CD4-positive, alpha-beta T cell treated with Interleukin-10 for 1 hour (primary cell): Measurements from ENCODE around the gene HOOK1.
A peak's percentile ranks its signal among the peaks of the same experiment; 100 is the strongest.

Experiments
- DNase-seq: peaks from one replicate; pipeline ENCODE4 v3.0.0-alpha.2; 2020

Gene HOOK1

DNA sequence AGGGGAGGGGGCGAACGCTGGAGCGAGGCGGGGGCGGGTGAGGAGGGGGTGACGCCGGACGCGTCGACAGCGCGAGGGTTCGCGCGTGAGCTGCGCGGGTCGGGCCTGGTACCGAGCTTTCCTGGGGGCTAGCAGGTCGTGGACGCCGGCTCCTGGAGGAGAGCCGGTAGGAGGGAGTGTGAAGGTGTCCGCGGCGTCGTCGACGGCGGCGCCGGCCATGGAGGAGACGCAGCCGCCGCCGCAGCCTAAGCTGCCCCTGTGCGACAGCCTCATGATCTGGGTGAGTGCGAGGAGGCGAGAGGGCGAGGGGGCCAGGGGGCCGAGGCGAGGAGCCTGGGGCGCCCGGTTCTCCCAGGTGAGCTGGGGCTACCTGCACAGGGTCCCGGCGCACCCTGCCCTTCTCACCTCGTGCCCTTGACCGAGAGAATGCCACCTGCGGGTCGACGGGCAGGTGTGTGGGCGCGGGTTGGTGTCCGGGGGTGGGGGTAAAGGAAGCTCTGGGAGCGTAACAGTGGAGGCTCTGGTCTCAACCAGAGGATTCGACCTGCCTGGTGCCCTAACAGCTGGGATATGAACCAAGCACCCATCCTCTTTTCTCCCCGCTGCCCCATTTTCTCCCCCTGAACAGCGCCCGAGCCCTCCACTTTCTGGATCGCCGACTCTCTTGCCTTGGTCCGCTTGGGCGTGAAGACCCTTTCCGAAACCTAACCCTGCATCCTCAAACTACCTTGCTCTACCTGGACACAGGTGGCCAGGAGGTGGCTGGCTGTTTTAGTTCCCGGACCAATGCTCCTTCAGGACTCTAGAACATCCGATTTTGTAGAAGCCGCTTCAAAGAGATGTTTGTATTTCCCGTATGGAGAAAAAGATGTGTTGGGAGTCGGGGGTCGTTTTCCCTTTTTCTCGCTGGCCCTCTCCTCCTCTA lies at the start of gene HOOK1:
HOOK1 (plus strand) TSS at position 49 of the 925 bp plus-strand sequence; CDS start at position 218, 169 bp downstream.
- no peak for DNase-seq

- no peak for DNase-seq
These were observed 49.6 kb upstream of the HOOK1 start for GRCh38 chr1:59765011-59765730.

- DNase-seq: no peak
These were observed 48.4 kb upstream of the HOOK1 start for GRCh38 chr1:59766227-59766855.

DNA sequence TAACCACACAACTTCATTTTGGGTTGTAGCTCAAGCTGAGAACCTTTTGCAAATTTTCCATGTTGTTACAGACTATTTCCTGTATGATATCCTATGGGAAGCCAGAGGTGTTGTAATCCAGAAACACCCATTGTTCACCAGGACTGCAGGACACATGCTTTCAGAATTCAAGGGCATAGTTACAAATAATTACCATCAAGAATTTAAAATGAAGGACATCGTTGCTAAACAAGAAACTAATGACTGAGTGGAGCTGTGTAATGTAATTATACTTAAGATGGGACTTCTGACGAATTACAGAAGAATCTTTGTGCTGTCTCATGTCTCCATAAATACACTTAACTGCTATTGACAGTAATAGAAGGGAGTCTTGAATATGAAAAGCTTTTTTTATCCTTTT lies 47.6 kb upstream of the HOOK1 start:
- no peak for DNase-seq

DNA sequence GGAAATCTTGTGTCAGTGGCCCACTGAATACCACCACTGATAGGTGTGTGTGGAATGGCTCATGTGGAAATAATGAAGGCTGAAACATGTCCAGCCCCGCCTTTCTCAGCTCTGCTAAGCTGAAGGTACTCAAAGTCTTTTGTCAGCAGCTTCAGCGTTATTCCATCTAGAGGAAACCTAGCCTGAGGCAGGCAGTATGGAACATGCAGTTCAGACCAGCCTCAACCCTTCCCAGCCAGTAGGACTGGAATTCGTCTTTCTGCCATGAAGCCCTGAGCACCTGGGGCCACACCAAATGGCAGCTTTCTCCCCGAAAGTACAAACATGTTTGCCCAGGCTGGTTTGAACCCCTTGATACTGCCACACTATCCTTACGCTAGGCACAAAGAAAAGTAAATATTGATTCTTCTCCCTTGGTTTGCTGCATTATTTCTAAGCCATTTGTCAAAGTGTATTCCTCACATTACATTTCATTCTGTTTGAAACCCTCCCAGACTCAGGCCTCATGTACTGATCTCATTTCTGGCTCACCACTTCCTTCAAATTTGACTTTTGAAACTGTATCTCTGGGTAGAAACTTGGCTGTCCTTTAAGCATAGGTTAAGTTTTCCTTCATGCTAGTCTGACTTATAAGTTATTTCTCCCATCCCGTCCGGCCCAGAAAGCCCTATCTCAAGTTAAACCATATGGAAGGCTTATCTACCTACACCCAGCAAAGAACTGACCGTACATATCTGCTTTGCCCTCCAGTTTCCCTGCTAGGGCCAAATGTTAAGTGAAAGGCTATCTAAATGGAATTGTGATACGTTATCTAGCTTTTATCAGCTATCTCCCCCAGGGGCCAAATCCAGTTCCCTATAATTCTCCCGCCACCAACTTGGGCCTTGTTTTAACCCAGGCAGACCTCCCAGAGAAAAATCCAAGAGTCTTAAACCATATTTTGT lies 45.7 kb upstream of the HOOK1 start:
- no peak for DNase-seq

- no peak for DNase-seq
These were observed 45.0 kb upstream of the HOOK1 start for GRCh38 chr1:59769736-59770095.

DNA sequence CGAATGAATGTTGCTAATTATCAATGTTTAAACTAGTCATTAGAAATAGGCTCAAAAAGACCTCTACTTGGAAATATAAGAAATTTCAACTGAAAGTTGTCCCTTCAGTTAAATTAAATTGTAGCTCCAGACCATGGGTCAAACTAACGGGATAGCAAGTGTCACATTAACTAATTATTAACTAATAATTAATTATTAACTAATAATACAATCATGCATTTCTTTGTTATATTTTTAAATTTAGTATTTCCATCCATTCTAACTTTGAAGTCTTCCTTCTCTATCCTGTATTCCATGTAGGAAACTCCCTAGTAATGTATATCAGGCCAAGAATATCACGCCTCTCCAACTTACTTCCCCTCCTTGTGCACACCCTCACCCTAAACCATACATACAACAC lies 43.4 kb upstream of the HOOK1 start:
- no peak for DNase-seq

DNA sequence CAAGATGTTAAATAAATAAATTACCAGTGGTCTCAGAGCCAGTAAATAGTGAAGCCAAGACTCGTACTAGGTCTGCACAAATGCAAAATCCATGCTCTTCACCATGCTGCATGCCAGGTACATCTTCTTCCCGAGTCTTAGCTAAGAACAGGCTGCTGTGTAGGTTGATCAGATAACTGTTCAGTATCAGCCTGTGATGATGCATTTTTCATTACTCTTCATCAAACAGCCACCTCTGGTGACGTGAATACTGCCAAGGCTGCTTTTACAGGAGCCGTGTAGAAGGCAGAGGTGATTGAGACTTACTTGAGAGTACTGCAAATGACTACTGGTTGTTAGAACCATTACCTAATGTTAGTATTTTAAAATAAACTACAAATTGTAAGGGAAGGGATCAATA lies 39.3 kb upstream of the HOOK1 start:
- no peak for DNase-seq

- DNase-seq: no peak
These were observed 37.5 kb upstream of the HOOK1 start for GRCh38 chr1:59776960-59777852.

DNA sequence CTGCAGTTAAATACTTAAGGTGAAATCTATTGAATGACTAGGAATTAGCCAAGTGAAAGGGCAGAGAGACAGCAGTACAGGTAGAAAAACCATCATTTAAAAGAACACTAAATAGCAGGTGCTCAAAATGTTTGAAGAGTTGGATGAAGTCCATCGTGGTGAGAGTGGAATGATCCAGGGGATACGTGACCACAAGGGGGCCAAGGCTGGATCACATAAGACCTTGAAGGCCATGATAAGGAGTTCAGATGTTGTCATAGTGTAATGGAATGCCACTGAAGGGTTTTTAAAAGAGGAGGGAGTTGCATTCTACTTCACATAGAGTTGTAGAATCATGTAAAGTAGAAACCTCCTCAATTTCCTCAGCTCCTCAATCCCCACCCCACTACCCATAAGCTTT lies 34.8 kb upstream of the HOOK1 start:
- DNase-seq: no peak

DNA sequence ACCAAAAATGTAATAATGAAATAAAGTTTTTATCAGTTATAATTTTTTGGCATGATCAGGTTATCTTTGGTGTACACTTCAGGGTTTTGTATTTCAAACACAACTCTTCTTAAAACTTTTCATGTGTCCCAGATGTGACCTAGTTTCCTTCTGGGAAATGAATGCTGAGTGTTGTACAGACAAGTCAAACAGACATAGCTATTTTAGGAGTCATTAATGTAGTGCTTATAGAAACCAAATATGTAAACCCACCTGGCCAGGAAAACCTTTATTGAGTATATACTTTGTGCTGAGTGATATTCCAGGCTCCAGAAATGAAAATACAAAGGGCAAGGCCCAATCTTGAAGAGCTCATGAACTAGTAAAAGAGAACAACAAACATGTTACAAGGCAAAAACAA lies 25.9 kb upstream of the HOOK1 start:
- DNase-seq: no peak

DNA sequence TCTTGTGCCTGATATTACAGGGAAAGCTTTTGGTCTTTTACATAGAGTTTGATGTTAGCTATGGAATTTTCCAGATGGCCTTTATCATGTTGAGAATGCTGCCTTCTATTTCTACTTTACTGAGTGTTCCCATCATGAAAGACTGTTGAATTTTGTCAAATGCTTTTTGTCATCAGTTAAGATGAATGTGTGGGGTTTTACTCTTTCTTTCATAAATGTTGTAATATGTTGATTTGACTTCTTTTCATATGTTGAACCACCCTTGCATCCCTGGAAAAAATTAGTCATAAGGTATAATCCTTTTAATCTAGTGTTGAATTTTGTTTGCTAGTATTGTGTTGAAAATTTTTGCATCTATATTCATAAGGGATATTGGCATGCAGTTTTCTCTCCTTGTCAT lies 16.1 kb upstream of the HOOK1 start:
- no peak for DNase-seq

DNA sequence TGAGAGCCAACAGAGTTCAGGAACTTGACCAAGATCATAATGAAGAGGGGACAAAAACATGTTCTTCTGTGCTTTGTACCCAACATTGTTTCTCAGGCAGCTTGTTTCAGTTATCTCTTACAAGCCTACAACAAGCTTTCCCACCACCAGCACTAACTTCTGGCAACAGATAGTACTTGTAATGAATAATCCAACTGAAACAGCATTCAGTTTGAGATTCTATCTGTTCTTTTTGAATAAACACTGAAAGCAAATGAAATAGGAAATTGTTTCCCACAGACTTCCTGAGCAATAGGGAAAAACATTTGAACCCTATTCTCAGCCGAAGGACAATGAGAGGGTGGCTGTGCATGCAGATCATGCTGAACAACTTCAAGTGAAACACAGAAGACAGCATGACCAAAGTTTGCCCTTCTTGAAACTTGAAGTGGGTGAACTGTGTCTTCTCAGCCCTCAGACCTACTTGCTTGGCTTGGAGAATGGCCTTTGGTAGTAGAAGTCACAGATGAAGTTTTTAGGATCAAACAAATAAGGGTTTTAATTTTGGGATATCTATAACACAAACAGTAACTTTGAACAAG lies 11.2 kb upstream of the HOOK1 start:
- no peak for DNase-seq

GRCh38 chr1:59804301-59804700 lies 10.4 kb upstream of the HOOK1 start:
- no peak for DNase-seq

DNA sequence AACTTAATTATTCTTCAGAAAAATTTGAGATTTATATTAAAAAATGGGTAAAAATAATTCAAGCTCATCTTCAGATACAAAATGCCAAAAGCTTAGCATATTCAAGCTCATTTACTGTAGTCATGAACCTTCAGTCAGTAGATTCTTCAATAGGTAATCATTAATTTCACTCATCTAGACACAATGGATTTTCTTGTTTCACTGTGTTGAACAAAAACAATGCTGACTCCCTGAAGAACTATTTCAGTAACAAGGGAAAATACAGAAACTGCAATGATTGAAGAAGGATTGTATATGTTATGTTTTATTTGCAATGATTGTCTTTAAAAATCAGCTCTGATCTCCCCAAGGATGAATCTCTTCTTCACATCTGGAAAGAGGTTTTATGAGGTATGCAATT lies 9.2 kb upstream of the HOOK1 start:
- no peak for DNase-seq

DNA sequence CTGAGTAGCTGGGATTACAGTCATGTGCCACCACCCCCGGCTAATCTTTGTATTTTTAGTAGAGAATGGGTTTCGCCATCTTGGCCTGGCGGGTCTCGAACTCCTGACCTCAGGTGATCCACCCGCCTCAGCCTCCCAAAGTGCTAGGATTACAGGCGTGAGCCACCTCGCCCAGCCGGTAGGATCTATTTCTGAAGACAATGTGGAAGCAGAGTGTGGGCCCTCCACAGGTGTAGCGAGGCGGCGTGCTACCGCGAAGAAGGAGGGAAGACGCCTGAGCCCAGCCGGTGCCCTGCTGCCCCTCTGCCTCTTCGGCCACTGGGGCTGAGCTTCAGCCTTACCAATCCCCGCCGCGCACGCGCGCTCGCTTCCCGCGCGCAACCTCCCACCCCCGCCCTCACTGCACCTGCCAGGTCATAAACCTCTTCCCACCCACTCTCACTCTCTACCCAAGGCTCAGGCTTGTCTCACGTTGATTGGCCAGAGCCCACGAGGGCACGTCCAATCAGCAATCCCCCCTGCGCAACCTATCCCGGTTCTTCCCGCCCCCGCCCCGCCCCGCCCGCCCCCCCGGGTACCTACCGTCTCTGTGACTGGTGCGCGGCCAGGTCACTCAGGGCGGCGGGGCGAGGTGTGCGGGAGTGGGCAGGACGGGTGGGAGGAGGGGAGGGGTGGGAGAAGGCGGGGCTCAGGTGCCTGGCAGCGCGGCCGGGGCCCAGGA lies 409 bp upstream of the HOOK1 start:
- peak; percentile 95 for DNase-seq

GRCh38 chr1:59815892-59816291 lies 1.1 kb downstream of the HOOK1 start:
- no peak for DNase-seq

DNA sequence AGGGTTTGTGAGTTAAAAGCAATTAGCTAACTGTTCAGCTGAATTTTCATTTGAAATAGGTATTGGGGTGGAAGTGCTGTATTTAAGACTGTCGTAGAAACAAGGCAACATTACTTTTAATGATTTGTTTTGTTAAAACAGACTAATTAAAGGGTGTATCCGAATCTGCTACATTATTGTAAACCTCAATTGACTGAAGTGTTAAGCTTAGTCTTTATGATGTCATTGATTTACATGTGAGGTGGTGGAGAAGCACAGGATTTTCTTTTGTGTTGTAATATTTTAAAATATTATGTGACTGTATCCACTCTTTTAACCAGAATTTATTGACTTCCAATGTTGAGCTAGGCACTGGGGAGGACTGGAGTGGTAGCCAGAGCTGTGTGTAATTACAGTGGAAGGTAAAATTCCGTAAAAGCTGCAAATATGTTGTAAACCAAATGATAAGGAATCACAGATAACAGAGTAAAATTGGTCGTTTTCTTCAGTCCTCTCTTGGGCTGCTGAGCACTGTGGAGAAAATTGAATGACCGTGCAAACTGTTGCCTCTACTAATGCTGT lies 1.6 kb downstream of the HOOK1 start:
- DNase-seq: no peak

GRCh38 chr1:59819566-59820438 lies 5.1 kb downstream of the HOOK1 start:
- DNase-seq: no peak
